H9 (cell line): ENCODE results near the gene AACS. TPM values are rescaled to one million over a fixed set of nuclear protein-coding genes. Genes with fewer than 3 reads are reported as not detected.

Source experiments
- DNase-seq: peaks from one replicate; pipeline ENCODE4 v3.0.0-alpha.2; 2017
- H2AFZ ChIP-seq: one replicate; pipeline ENCODE4 v1.6.1; 2013; ENCODE audit warnings: mild to moderate bottlenecking, low read length, control low read depth, moderate library complexity
- H2AK5ac ChIP-seq: 2 replicates; pipeline ENCODE4 v1.6.1; 2013; ENCODE audit warnings: low read length, control low read depth, mixed read lengths; ENCODE audit not compliant: insufficient read length
- H2BK120ac ChIP-seq: one replicate; pipeline ENCODE4 v1.6.1; 2013; ENCODE audit warnings: low read depth, mild to moderate bottlenecking, low read length, control low read depth, inconsistent platforms; ENCODE audit not compliant: poor library complexity, severe bottlenecking
- H2BK12ac ChIP-seq: 2 replicates; pipeline ENCODE4 v1.6.1; 2013; ENCODE audit warnings: low read length, control low read depth, mixed read lengths, low read depth; ENCODE audit not compliant: insufficient read length
- H2BK15ac ChIP-seq: 2 replicates; pipeline ENCODE4 v1.6.1; 2013; ENCODE audit warnings: low read depth, low read length, control low read depth
- H2BK20ac ChIP-seq: one replicate; pipeline ENCODE4 v1.6.1; 2013; ENCODE audit warnings: low read depth, mild to moderate bottlenecking, low read length, control low read depth, inconsistent platforms; ENCODE audit not compliant: poor library complexity, severe bottlenecking
- H2BK5ac ChIP-seq: 2 replicates; pipeline ENCODE4 v1.6.1; 2013; ENCODE audit warnings: low read length, control low read depth, mixed read lengths; ENCODE audit not compliant: insufficient read length
- H3K14ac ChIP-seq: 2 replicates; pipeline ENCODE4 v1.6.1; 2013; ENCODE audit warnings: low read length, control low read depth; ENCODE audit not compliant: insufficient read depth
- H3K18ac ChIP-seq: 2 replicates; pipeline ENCODE4 v1.6.1; 2013; ENCODE audit warnings: low read depth, mild to moderate bottlenecking, mixed read lengths, low read length, control low read depth; ENCODE audit not compliant: insufficient read length
- H3K23ac ChIP-seq: 2 replicates; pipeline ENCODE4 v1.6.1; 2013; ENCODE audit warnings: low read length, control low read depth, mixed read lengths, low read depth; ENCODE audit not compliant: insufficient read length
- H3K23me2 ChIP-seq: 2 replicates; pipeline ENCODE4 v1.6.1; 2013; ENCODE audit warnings: low read depth, mild to moderate bottlenecking, mixed read lengths, low read length, control low read depth; ENCODE audit not compliant: insufficient read length, poor library complexity, severe bottlenecking
- H3K27ac ChIP-seq: 2 replicates; pipeline ENCODE4 v1.5.1; 2013; ENCODE audit warnings: low read length, control low read depth, mixed read lengths, low read depth; ENCODE audit not compliant: insufficient read length
- H3K27me3 ChIP-seq: 2 replicates; pipeline ENCODE4 v1.6.1; 2013; ENCODE audit warnings: low read length, control low read depth, inconsistent platforms; ENCODE audit not compliant: insufficient read depth
- H3K4ac ChIP-seq: 2 replicates; pipeline ENCODE4 v1.6.1; 2013; ENCODE audit warnings: low read depth, mild to moderate bottlenecking, control low read depth, inconsistent platforms, low read length, moderate library complexity
- H3K4me1 ChIP-seq: 2 replicates; pipeline ENCODE4 v1.6.1; 2013; ENCODE audit warnings: low read length, control low read depth, inconsistent platforms; ENCODE audit not compliant: insufficient read depth
- H3K4me2 ChIP-seq: 2 replicates; pipeline ENCODE4 v1.6.1; 2013; ENCODE audit warnings: low read length, control low read depth, mixed read lengths; ENCODE audit not compliant: insufficient read length, insufficient read depth
- H3K56ac ChIP-seq: 2 replicates; pipeline ENCODE4 v1.6.1; 2013; ENCODE audit warnings: low read depth, mild to moderate bottlenecking, mixed read lengths, low read length, control low read depth; ENCODE audit not compliant: insufficient read length
- H3K79me1 ChIP-seq: 2 replicates; pipeline ENCODE4 v1.6.1; 2013; ENCODE audit warnings: low read depth, mild to moderate bottlenecking, moderate library complexity, low read length, control low read depth, inconsistent platforms; ENCODE audit not compliant: insufficient read depth, poor library complexity, severe bottlenecking
- H3K79me2 ChIP-seq: 2 replicates; pipeline ENCODE4 v1.6.1; 2013; ENCODE audit warnings: low read length, control low read depth, inconsistent platforms; ENCODE audit not compliant: insufficient read depth
- H3K9ac ChIP-seq: 2 replicates; pipeline ENCODE4 v1.6.1; 2013; ENCODE audit warnings: low read length, control low read depth, mixed read lengths; ENCODE audit not compliant: insufficient read length; ENCODE audit errors: extremely low read depth
- H3K9me3 ChIP-seq: one replicate; pipeline ENCODE4 v1.6.1; 2013; ENCODE audit warnings: low read depth, low read length, inconsistent platforms; ENCODE audit not compliant: control insufficient read depth
- H3T11ph ChIP-seq: one replicate; pipeline ENCODE4 v1.6.1; 2013; ENCODE audit warnings: mild to moderate bottlenecking, low read length, control low read depth, inconsistent platforms
- H4K20me1 ChIP-seq: one replicate; pipeline ENCODE4 v1.6.1; 2013; ENCODE audit not compliant: control insufficient read depth, insufficient read length, insufficient read depth
- H4K5ac ChIP-seq: 2 replicates; pipeline ENCODE4 v1.6.1; 2013; ENCODE audit warnings: low read depth, mild to moderate bottlenecking, mixed read lengths, low read length, control low read depth; ENCODE audit not compliant: insufficient read length
- H4K8ac ChIP-seq: replicated peaks from 2 replicates; pipeline ENCODE4 v1.6.1; 2013; ENCODE audit warnings: low read length, control low read depth, mixed read lengths, low read depth; ENCODE audit not compliant: insufficient read length
- H4K91ac ChIP-seq: 2 replicates; pipeline ENCODE4 v1.6.1; 2013; ENCODE audit warnings: low read depth, mild to moderate bottlenecking, moderate library complexity, mixed read lengths, low read length, control low read depth; ENCODE audit not compliant: insufficient read length
- H3K27ac Mint-ChIP-seq, 3 experiments: 2 replicates in 2 of 3; 3 replicates in 1 of 3; pipeline ENCODE4 v1.8.0; 2020 to 2021; ENCODE audit warnings: mixed read lengths in 3 of 3, mild to moderate bottlenecking in 1 of 3, moderate library complexity in 1 of 3
- H3K27me3 Mint-ChIP-seq: 2 replicates; pipeline ENCODE4 v1.8.0; 2021; ENCODE audit warnings: low read depth, mild to moderate bottlenecking, moderate library complexity, mixed read lengths
- H3K36me3 Mint-ChIP-seq, 3 experiments: 2 replicates in 2 of 3; 3 replicates in 1 of 3; pipeline ENCODE4 v1.8.0; 2020 to 2021; ENCODE audit warnings: low read depth in 3 of 3, mixed read lengths in 3 of 3; ENCODE audit not compliant: insufficient read depth in 1 of 3
- H3K4me1 Mint-ChIP-seq, 2 experiments: 2 replicates each; pipeline ENCODE4 v1.8.0; 2020; ENCODE audit warnings: mixed read lengths in 2 of 2
- H3K4me3 Mint-ChIP-seq, 2 experiments: 2 replicates in 1 of 2; 3 replicates in 1 of 2; pipeline ENCODE4 v1.8.0; 2020 to 2021; ENCODE audit warnings: mild to moderate bottlenecking in 2 of 2, mixed read lengths in 2 of 2, moderate library complexity in 1 of 2
- H3K9me3 Mint-ChIP-seq, 2 experiments: 2 replicates in 1 of 2; 3 replicates in 1 of 2; pipeline ENCODE4 v1.8.0; 2020; ENCODE audit warnings: mild to moderate bottlenecking in 2 of 2, mixed read lengths in 2 of 2, moderate library complexity in 1 of 2
- CTCF ChIP-seq: fragments of 200-600 bp; sonication (generic); conservative IDR thresholded peaks from 3 replicates; pipeline ENCODE4 v1.8.0; 2021; ENCODE audit warnings: antibody characterized with exemption, mild to moderate bottlenecking
- WGBS: extraction: QIAGEN DNeasy Blood & Tissue Kit; methylation state at CpG from one replicate; pipeline ENCODE4 v1.1.7; 2013; ENCODE audit warnings: missing lambda C conversion rate, low lambda C conversion rate, mixed read lengths; ENCODE audit not compliant: insufficient read length; ENCODE audit errors: extremely low coverage; 5-methylcytosine and 5-hydroxymethylcytosine counted together
- total RNA-seq: library from RNA; stranded (reverse); gene quantifications from 2 replicates; pipeline ENCODE4 v1.2.1, GENCODE V29; 2021

The AACS gene
- total RNA-seq, 1 experiment from 2014 or later, result 35.0 TPM

- Histone ChIP-seq H2AFZ (no peak overlapping the region), H4K5ac (no peak overlapping the region), H4K8ac (no peak overlapping the region), H3K14ac (no peak overlapping the region), H2BK12ac (no peak overlapping the region), H2BK20ac (no peak overlapping the region), H3K79me2 (no peaks in the 10 kb centered on the region), H3K56ac (no peak overlapping the region), H3K4ac (no peak overlapping the region), H3T11ph (no peak overlapping the region), H3K79me1 (no peaks in the 10 kb centered on the region), H3K27me3 (no peaks in the 10 kb centered on the region), H3K23me2 (no peaks in the 10 kb centered on the region), H3K18ac (no peak overlapping the region), H2BK5ac (no peak overlapping the region), H3K4me1 (no peaks in the 10 kb centered on the region), H2AK5ac (no peak overlapping the region), H2BK120ac (no peak overlapping the region), H2BK15ac (no peak overlapping the region), H3K27ac (no peak overlapping the region), H3K9ac (no peak overlapping the region), H3K4me2 (no peak overlapping the region), H3K9me3 (no peaks in the 10 kb centered on the region), H4K91ac (no peak overlapping the region), H4K20me1 (no peaks in the 10 kb centered on the region), H3K23ac (no peak overlapping the region)
- peak overlapping the region in 2 of 3 experiments; percentile 28 to 40; a peak in 1 of 7 replicates for H3K27ac Mint-ChIP-seq
- DNase-seq, result no peak
- H3K27me3 Mint-ChIP-seq, result no peaks in the 10 kb centered on the region; the same call in 1 of the 2 replicates
- peaks cover 0 to 10% of the 10 kb centered on the region in 2 experiments; a peak in 2 of 4 replicates for H3K4me1 Mint-ChIP-seq
- H3K4me3 Mint-ChIP-seq, result no peak overlapping the region
- H3K9me3 Mint-ChIP-seq, result no peaks in the 10 kb centered on the region
- TF ChIP-seq CTCF, result no peak
- WGBS, result no CpG with 5 or more reads among the region's 15 CpGs
- H3K36me3 Mint-ChIP-seq, result peaks cover 12 to 15% (median 14%) of the 10 kb centered on the region in 3 experiments
Observed at GRCh38 chr12:125098676-125099408, 33.6 kb downstream of the AACS start.
